HG03095 (cell line): ENCODE measurements around the gene IL37.

Experiments used
- ATAC-seq: cut with Tn5 transposase; IDR thresholded peaks from one replicate; pipeline ENCODE4 v1.9.1; 2021; ENCODE audit warnings: moderate library complexity; ENCODE audit not compliant: unreplicated experiment

The IL37 gene

GRCh38 chr2:112957511-112957910 is 46.5 kb downstream of the IL37 start:
- no peak for ATAC-seq

GRCh38 chr2:112958428-112959108 is 47.6 kb downstream of the IL37 start:
- ATAC-seq: no peak

- ATAC-seq: no peak
These were observed 48.3 kb downstream of the IL37 start for GRCh38 chr2:112959109-112959812.

- ATAC-seq: no peak
These were observed 49.4 kb downstream of the IL37 start for GRCh38 chr2:112960230-112960825.

GRCh38 chr2:112962308-112963175 is 51.6 kb downstream of the IL37 start:
- ATAC-seq: no peak

- ATAC-seq: no peak
These were observed 56.1 kb downstream of the IL37 start for GRCh38 chr2:112967023-112967422.
